Hindlimb muscle (tissue), 1 donor: ENCODE measurements around the gene CBX7. TPM values are rescaled to one million over a fixed set of nuclear protein-coding genes. Genes with fewer than 3 reads are reported as not detected.

ENCODE experiments used
- DNase-seq: peaks from one replicate; pipeline ENCODE4 v3.0.0-alpha.2; 2013
- polyA plus RNA-seq: library from polyadenylated mRNA; unstranded; fragments of 120-200 nt; gene quantifications from one replicate; pipeline ENCODE4 v1.2.1, GENCODE V29; 2013; ENCODE audit not compliant: insufficient read length

Gene CBX7
- 5.7 TPM for polyA plus RNA-seq

DNA sequence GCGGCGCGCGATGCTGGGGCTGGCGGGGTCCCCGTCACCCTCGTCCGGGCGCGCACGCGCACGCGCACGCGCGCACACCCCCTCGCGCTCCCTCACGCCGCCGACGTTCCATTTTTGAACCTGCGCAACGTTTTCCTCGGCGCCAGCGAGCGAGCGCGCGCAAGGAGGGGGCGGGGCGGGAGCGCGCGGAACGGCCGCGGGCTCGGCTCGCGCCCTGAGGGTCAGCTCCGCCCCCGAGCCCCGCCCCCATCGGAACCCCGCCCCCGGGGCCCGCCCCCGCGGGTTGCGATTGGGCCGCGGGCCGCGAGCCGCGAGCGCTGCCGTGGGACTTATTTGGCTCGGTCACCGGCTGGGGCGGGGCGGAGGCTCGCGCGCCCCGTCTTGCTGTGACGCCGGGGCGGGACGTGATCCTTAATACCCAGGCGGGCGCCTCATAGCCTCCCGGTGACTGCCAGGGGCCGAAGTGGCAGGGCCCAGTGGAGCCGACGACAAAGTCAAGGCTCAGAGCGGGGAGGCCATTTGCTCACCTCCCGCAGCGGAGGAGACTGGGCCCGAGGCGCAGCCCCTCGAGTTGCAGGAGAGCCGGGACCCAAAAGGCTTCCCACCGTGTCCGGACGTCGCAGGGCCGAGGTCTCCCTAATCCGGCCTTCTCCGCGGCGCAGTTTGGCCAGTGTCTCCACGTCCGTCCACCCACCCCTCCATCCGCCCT is at the start of gene CBX7:
Gene CBX7, minus strand, starts transcription at position 170 of the 709 bp plus-strand sequence. CDS start 236 bp downstream, outside the sequence.
- peak; percentile 89 for DNase-seq

- DNase-seq, result no peak
These were observed 45.1 kb upstream of the CBX7 start for GRCh38 chr22:39197578-39197977.

DNA sequence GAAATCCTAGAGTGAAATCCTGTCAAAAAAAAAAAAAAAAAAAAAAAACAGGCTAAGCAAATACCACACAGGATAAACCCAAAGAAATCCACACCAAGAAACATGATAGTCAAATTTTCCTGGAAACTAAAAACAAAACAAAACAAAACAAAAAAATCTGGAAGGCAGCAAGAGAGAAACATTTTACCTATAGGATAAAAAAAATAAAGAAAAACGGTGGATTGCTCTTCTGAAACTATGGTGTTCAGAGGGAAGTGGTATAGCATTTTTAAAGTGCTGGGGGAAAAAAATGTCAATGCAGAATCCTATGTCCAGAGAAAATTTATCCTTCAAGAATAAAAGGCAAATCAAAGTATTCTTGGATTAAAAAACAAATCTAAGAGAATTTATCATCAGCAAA is 41.6 kb upstream of the CBX7 start:
- no peak for DNase-seq

- no peak for DNase-seq
These were observed 36.3 kb upstream of the CBX7 start for GRCh38 chr22:39188809-39189208.

- peak; percentile 61 for DNase-seq
These were observed 33.1 kb upstream of the CBX7 start for GRCh38 chr22:39185601-39186012.

DNA sequence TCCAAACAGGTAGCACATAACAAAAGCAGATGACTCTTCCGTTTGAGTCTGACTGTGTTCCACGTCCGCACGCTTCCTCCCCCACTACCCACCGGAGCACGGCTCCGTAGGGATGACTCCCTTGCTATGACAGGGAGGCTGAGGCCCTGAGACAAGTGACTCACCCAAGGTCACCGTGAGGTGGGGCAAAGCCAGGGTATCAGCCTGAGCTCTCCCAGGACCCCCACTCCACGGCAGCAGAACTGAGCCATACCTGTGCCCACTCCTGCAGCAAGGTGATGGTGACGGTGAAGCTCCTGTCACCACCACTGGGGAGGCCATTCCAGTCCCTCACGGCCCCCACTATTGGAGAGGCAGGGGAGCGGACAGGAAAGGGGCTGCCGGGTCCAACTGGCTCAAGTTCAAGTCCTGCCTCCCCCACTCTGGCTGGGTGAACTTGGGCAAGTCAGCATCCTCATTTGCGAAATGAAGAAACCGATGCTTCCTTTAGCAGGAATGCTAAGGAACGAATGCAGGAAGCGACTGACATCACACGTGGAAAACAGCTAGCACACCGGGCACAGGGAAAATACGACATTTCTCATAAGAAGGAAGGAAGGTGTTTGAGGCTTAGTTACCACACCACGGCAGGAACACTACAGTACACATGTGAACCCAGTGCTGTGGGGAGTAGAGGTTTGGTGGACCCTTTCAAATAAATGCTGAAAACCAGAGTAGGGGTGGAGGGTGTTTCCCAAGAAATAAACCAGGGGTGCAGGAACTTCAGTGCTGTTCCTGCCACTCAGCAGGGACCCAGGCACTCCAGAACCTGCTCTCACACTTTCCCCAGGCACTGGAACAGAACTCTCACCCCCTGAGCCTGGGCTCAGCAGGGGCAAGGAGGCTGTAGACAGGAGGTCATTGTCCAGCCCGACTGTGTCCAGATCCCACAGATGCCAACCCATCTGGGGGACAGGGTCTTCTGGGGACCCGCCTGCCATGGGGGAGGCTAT is 32.4 kb upstream of the CBX7 start:
- DNase-seq, result no peak

DNA sequence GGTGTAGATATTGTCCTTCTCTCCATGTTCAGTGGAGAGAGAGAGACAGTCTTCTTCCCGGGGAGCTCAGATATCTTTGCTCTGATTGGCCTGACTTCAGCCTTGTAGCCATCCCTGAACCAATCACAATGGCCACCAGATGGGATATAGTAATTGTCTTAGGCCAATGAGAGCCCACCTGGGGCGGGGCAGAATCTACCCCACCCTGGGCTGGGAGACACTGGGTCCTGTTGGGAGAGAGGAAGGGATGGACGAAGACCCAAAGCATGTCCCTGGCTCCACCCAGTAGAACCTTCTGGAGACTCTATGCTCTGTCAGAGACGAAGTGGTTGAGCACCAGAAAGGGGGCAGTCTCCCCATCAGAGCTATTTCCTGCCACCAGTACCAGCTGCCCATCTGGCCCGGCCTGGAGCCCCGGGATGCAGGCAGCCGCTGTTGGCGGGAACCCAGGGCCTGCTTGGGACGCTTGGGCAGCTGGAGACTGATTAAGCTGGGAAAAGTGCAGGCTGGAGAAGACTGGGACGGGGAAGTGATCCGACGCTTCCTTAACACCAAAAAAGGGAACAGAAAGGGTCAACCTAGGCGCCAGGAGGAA is 31.6 kb upstream of the CBX7 start:
- DNase-seq, result no peak

DNA sequence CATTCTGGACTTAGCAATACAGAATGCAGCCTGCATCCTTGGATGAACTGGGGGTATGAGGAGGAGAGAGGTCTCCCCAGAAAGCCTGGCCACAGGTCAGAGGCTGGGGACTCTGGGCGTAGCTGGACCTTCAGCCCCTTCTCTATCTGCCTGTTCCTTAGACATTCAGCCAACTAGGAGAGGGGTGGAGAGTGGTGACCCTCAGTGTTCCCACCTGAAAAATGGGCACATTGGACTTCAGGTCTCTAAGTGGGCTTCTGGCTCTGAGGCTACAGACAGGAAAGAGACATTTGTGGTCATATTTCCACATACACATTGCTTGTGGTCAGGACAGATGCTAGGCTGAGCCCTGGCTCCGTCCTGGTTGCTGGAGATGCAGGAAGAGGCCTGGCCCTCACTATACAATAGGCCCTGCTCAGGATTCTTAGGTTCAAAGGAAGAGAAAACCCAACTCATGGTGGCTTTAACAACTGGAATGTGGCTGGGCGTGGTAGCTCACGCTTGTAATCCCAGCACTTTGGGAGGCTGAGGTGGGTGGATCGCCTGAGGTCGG is 30.1 kb upstream of the CBX7 start:
- no peak for DNase-seq

GRCh38 chr22:39181778-39182177 is 29.3 kb upstream of the CBX7 start:
- DNase-seq, result no peak

GRCh38 chr22:39181356-39181755 is 28.9 kb upstream of the CBX7 start:
- no peak for DNase-seq

- DNase-seq, result no peak
These were observed 27.4 kb upstream of the CBX7 start for GRCh38 chr22:39179841-39180335.

- no peak for DNase-seq
These were observed 26.9 kb upstream of the CBX7 start for GRCh38 chr22:39179401-39179827.

DNA sequence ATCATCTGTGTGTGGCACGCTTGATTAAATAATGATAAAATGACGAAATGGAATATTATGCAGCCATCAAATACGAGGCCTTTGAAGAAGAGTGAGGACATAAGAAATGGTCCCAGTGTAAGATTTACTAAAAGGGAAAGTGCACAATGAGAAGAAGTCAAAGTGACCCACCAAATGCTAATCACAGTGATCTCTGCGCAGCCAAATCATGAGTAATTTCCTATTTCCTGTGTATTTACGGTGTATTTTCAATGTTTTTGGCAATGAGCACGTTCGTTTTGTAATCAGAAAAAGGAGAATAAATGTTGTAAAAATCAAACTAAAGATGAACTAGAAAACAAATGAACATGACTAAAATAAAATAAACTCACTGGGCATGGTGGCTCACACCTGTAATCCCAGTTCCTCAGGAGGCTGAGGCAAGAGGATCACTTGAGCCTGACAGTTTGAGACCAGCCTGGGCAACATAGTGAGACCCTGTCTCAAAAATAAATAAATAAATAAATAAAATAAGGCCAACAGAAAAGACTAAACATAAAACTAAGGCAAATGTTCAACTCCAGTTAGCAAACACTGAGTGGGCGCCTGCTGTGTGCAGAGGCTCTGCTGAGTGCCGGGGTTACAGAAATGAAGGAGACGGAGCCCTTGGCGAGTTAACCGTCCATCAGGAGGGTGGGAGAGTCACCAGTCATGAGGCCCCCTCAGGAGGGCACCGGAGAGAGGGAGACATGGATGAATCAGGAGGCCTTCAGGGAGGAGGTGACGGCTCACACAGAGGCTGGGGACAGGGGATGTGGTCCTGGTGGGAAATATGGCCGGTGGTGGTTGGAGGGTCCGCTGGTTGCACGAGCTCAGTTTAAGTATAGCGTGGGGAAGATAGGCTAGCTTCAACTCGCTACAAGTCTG is 26.0 kb upstream of the CBX7 start:
- no peak for DNase-seq

DNA sequence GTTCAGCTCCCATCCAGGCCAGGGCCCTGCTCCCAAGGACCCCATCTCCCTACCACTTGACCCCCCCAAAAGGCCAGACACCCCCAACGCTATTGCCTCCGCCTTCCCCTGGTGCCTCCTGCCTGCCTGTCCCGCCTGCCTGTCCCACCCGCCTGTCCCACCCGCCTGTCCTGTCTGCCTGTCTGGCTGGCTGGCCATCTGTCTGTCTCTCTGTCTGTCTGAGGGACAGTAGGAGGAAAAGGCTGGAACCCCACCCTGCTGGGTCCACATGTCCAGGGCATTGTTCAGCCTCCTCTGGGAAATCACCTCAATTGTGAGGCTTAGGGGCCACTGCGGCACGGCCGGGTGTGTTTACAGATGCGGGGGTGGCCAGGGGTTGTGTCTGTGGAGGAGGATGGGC is 25.3 kb upstream of the CBX7 start:
- no peak for DNase-seq

DNA sequence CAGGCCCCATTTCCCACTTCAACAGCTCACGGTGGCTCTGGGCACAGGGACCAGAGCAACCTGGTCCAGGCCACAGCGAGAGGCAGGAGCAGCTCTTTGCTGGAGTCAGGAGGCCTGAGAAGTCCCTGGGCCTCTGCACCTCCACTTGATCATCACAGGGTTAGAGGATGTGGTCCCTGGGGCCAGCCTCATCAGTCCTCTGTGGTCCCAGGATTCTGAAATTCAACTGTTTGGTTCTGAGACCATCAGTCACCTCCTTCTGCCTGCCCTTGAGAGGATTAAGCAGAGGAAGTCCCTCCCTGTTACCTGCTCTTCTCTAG is 24.9 kb upstream of the CBX7 start:
- no peak for DNase-seq

DNA sequence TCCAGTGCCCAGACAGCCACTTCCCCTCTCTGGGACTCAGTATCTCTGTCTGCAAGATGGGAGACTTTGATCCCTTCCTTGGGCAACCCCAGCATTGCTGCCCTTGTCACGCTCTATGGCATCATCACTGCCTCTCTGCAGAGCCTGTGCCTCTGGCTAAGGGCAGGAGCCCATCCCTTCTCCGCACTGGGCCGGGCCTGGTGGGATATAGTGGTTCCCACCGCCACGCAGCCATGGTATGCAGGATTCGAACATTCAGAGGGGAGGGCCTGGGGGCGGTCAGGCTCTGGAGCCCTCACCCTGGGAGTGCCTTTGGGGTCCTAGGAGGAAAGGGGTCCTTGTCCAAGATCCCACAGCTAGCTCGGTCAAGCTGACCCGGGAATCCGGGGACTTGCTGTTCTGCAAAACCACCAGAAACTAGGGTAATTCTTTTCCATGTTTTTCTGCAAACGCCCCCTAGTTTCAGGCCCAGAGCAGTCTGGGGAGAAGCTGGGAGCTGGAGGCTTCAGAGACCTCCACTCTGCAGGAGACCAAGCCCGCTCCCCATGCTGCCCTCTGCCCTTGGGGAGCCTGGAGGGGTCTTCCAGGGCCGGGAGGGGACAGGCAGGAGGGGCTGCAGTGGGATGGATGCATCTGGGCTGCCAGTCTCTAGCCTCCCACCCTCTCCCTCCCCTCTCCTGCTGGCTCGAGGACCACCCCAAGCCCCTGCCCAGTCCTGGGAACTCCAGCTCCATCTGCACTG is 24.4 kb upstream of the CBX7 start:
- DNase-seq, result no peak

DNA sequence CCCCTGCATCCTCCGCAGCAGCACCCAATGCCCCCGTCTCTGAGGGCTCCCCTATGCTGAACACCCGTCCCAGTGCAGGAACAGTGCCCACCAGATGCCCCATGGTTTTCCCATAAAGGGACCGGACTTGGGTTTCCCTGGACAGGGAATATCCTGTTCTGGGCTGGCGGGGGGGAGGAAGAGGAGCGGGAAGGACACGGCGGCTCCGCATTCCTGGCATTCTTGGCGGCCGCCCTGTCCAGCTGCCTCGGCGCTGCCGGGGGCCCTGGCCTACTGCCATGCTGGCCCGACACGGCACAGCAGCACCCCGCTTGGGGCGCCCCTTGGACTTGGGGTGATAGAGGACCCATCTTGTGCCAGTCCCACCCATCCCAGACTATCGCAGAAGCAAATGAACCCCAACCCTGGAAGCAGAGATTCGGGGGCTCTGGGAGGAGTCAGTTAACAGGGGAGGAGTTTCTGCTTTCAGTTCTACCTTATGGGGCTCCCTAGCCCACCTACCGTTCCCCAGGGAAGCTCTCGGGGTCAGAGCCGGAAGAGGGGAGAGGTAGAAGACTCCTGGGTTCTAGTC is 23.7 kb upstream of the CBX7 start:
- no peak for DNase-seq

DNA sequence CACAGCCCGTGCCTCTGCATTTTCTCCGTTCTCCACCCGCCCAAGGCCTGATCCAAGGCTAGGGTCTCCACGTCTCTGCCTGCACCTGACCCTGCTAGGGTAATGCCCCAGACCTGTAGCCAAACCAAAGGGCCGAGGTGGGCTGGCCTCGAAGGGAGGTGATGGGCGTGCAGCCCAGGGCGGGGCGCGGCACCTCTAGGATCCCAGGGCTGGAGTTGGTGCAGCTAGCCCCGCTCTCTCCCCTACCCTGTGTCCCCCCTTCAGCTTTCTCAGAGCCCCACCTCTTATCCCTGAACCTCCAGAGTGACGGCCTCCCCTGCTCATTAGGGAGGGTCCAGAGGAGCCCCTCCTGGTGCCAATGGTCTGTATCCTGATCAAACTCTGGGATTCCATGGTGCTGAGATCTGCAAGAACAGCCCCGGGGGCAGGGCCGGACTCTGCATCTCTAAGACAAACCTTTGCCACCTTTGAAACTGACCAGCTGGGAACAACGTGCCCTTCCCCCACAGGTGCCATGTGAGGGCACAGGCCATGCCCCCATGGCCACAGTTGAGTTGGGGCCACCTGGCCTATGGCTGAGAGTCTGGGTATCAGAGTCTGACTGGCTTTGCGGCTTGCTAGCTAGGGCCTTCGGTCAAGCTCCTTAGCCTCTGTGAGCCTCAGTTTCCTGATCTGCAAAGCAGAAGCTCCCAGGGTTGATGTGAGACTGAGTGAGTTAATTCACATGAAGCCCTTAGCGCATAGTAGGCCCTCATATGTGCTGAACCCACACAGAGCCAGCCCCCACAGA is 23.1 kb upstream of the CBX7 start:
- DNase-seq, result no peak

GRCh38 chr22:39174498-39175352 is 22.2 kb upstream of the CBX7 start:
- peak; percentile 63 for DNase-seq
